Measurements from ENCODE around the gene GNB1.

The GNB1 gene

DNA sequence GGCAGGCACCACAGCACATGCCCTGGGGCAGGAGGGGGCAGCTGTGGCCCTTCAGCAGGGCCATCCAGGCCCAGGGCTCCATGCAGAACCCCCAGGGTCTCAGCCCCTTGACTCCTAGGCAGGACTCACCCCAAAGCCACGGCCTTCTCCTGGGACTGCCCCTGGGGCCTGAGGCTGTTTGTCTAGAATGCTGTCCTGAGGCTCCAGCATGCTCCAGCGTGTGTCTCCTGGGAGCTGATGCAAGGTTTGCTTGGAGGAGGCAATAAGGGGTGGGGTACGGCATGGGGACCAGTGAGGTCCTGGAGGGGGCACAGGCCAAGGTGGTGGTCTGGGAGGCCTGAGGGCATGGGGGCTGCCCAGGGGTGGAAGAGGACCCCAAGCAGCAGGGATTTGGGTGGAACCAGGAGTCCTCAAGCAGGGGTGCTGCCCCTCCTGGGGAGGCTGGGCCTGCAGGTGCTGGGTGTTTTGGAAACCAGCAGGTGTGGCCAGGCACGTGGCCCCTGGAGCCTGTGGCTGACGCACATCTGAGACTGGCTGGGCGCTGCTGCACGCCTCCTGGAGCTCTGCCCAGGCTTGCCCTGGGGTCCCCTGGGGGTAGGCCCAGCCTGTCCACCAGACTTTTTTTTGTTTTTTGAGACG, 16.3 kb upstream of the GNB1 start:
- DNase-seq: peak; percentile 47

DNA sequence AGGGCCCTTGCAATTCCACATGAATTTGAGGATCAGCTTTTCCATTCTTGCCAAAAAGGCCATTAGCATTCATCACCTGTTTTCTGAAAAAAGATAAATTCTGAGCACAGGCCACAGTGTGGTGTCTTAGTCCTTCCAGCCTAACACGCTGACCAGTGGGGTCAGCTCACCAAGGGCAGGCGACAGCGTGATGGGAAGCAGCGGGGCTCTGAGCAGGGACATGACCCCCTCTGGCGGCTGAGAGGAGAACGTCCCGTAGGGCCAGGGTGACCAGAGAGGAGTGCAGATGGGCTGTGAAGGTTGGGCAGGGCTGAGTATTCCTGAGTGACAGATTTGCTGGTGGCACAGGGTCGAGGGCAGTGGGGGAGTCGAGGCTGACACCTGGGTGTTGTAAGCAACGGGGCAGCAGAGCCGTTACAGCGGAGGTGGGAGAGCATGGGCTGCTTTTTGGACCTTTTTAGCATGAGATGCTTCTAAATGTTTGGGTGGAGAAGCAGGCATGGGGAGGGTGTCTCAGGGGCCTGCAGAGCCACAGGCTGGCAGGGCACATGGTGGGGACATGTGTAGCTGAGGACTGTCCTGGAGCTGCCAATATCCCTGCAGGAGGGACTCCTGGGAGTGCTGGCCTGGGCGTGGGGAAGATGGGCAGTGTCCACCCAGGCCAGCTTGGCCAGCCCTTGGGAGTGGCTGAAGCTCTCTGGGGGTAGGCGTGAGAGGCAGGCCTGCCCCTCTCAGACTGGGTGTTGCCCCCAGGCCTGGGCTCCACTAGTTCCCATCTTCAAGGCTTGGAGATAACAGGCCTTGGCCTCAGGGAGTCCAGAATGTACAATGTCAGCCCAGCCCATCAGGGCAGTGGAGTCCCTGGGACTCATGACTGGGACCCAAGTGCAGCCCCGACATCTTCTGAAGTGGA, 15.6 kb upstream of the GNB1 start:
- DNase-seq: peak; percentile 81

DNA sequence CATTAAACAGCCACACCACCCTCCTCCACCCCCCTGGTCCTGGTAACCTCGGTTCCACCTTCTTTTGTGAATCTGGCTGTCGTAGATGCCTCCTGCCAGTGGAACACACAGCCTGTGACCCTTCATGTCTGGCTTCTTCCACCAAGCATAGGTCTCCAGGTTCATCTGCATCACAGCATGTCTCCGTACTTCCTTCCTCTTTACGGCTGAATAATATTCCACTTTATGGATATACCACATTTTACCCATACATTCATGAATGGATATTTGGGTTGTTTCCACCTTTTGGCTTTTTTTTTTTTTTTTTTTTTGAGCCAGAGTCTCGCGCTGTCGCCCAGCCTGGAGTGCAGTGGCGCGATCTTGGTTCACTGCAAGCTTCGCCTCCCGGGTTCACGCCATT, 12.3 kb upstream of the GNB1 start:
- DNase-seq: no peak

DNA sequence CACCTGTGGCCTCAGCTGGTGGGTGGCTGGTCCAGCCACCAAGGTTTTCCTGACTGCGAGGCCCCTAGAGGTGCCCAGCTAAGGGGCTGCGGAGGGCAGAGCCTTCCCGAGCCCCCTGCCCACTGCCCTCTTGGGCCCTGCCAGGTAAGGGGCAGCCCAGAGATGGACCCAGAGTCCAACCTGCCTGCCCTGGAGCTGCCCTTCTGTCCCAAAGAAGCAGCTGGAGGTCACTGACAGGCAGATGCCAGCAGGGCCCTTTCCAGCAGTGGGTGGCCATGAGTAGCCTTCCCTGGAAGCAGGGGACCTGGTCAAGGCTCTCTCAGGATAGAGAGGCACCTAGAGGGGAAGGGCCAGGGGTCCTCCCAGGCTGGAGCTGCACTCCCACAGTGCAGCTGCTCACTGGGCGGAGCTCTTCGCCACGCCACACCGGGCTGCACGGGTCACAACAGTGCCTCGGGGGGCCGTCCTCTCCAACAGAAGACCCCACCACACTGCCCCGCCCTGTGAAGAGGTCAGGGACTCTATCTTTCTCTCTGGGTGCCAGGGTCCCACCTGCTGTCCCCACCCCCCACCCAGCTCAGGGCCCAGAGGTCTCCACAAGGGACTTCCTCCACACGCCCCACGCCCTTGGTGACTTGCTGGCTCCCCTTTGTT, 10.9 kb upstream of the GNB1 start:
- no peak for DNase-seq

DNA sequence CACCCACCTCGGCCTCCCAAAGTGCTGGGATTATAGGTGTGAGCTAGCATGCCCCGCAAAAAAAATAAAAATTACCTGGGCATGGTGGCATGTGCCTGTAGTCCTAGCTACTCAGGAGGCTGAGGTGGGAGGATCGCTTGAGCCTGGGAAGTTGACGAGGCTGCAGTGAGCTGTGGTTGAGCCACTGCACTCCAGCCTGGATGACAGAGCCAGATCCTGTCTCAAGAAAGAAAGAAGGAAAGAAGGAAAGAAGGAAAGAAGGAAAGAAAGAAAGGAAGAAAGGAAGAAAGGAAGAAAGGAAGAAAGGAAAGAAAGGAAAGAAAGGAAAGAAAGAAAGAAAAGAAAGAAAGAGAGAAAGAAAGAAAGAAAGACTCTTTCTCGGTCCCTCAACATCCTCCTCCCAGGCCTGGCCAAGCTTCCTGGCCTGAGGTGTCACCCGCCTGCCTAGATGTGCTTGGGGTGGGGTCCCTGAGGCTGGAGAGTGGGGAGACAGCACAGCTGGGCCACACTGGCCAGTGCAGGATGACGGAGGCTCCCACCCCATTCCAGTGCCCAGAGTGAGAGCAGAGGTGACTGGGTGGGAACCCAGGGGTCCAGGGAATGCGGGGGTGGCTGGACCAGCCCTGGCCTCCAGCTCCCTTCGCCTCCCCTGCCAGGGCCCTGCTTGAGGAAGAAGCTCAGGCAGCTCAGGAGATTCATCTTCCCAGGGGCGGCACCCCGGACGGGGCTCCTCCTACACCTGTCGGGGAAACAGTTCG, 10.2 kb upstream of the GNB1 start:
- no peak for DNase-seq

DNA sequence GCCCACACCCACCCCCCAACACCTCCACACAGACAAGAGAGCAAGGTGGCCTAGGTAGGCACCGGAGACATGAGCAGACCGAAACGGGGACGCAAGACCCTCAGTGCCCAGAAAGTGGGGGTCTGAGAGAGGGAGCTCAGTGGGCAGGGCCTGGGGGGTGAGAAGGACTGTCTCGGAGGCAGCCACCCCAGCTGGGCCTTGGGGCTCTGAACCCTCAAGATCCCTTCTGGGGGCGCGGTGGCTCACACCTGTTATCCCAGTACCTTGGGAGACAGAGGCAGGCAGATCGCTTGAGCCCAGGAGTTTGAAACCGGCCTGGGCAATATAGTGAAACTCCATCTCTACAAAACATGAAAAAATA, 9.1 kb upstream of the GNB1 start:
- DNase-seq: no peak

DNA sequence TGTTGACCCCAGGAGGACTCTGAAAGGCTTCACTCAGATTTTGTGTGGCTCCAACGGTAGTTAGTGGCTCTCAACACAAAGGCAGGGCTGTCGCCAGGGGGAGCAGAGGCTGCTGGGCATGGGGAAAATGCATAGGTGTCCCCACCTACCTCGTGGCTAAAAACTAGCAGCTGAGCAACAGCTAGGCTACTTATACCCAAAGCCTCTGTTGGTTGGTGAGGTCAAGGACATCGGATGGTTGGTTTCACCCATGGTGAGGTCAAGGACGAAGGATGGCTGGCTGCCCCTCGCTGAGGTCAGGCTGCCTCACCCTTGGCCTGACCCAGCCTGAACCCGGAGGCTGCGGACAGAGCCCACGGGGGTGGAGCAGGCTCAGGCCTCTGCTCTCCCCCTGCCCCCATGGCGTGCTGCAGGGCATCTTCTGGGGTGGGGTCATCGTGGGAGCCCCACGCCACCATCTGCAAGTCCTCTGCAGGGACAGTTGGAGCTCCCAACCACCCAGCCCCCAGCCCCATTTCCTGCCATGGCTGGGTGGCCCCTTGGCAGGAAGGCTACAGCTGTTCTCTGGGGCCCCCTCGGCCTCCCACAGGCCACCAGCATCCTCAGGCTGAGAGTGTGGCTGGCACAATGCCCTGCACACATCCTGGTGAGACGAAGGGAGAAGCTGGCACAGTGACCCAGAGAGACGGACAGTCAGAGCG, 8.5 kb upstream of the GNB1 start:
- DNase-seq: peak; percentile 38

DNA sequence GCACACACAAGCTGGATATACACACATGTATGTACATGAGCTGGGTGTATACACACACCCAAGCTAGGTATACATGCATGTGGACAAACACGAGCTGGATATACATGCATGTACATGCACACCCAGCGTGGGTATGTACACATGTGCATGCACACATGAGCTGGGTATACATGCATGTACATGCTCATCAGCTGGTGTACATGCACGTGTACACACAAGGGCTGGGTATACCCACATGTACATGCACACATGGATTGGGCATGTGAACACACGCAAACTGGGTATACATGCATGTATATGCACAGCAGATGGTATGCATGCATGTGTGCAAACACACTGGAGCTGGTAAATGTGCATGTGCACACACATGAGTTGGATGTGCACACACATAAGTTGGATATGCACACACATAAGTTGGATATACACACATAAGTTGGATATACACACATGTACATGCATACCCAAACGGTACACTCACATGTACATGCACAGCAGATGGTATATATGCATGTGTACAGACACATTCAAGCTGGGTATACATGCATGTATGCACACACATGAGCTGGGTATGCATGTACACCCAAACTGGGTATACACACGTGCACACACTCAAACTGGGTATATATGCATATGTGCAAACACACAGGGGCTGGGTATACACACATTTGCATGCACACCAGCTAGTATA, 7.5 kb upstream of the GNB1 start:
- DNase-seq: no peak

DNA sequence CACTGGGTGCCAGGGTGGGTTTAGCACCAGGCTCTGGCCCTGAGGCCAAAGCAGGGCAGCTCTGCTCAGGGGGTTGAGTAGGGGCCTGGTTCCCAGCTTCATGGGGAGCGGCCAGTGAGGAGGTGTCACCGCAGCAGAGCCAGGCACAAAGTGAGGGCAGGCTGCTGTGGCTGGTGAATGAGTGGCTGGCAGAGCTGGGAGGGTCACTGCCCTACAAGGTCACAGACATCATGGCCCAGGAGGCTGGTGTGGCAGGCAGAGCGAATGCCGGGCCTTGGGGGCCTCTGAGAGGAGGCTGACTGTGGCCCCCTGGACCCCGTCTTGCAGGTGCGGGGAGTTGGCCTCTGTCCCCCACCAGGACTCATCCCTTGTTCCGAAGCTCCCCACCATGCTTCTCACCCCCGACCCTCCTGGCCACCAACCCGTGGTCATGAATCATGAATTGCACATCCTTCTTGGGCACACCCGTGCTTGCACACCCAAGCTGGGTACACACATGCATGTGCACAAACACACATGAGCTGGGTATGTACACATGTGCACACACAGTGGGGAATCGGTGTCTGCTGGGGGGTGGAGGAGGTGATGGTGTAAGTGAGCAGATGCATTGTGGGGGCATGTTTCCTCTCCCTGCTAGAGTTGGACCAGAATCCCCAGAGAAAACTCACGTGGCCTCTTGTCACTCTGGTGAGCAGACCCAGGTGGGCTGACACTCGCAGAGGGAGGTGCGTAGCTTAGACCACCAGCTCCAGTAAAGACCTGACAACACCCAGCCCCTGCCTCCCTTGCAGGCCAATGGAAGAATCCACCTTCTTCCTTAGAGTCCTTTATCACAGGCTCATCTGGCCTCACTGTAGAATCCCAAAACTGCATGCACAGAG, 4.8 kb upstream of the GNB1 start:
- DNase-seq: no peak

DNA sequence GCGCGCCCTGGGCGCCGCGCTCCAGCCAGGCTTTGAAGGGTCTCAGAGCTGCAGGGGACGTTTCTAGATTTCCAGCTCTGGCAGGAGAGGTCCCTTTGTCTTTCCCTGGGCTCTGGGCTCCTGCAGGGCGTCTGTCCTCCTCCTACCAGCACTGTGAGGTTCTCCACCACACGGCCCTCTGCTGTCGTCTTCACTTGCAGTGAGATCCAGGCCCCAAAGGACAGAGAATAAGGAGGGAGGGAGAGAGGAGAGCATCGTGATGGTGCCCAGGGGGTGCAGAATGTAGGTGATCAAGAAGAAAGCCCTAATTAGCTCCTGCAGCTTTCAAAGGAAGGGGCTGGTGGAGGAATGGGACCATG, 4.2 kb upstream of the GNB1 start:
- DNase-seq: no peak

DNA sequence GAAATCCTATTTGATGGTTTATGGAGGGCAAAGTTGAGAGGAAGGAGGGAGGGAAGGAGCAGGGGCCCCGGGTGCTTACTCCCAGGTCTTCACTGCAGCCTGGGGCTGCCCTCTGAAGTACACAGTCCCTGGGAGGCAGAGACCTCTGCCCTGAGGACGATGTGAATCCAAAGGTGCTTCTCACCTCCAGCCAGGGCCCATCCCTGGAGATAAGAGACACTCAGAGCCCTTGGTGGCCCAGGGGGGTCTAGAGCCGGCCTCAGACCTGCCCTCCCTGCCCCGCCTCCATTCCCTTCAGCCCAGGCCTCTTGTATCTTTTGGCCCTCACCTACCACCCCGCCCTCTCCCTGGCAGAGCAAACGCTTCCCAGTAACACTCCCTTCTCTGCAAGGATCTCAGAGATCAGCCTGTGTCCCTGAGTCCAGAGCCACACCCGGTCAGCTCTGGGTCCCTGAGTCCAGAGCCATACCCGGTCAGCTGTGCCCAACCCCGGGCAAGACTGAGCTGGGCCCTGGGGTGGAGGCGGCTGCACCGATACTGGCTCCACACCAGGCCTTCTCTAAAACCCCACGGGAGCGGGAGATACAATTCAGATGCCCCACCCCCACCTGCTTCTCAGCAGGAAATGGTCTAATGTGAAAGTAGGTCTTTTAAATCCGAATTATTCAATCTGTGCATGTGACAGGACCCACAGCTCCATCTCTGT, 3.6 kb upstream of the GNB1 start:
- DNase-seq: no peak

DNA sequence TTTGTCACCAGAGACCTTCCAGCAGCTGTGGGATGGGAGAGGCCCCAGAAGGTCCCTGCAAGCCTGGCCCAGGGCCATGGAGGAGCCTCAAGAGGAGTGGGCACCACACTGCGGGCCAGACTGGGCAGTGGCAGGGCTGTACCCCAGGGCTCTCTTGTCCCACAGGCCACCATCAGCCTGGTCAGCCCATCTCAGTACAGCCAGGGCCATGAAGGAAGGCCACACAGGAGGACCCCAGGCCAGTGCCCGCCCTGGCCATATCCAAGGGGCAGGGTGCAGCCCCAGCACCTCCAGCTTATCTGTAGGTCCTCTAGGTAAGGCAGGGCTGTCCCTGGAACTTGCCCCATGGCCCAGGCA, 3.1 kb upstream of the GNB1 start:
- DNase-seq: no peak

DNA sequence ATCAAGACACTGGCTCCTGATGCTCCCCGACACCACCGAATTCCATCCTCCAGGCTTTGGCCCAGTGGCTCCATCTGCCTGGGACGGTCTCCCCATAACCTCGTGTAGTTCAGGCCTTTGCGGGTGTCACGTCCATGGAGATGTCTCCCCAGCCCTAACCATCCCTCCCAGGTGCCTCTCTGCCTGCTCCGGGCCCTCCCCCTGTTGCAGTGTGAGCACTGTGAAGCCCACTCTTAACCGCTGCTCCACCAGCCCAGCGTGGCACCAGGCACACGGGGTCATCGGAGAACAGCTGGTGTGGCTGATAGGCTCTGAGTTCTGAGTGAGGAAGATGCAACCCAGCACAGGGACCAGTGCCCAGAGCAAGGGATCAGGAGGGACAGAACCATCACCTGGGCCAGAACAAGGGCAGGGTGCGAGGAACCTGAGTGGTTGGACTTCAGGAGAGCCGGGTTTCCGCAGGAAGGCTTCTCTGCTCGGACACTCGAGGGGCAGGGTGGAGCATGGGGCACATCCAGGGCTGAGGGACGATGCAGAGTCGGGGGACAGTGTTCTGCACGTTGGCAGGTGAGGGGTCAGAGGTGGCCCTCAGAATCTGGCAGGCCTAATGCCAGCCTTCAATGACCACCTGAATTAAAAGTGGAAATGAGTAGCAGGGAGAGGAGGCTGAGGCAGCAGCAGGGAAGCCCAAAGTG, 2.6 kb upstream of the GNB1 start:
- no peak for DNase-seq

DNA sequence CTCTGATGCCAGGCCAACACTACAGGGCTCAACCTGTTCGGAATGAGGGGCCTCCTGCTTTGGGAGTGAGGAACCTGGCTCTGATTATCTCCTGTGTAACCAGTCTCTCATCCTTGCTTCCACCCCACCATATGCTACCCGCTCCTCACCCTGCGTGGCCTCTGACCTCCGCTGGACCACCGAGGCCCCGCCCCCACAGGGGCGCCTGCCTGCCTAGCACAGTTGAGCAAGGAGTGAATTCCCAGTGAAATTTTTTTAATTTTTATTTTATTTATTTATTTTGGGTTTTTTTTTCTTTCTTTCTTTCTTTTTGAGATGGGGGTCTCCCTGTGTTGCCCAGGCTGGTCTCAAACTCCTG, 1.9 kb upstream of the GNB1 start:
- no peak for DNase-seq

DNA sequence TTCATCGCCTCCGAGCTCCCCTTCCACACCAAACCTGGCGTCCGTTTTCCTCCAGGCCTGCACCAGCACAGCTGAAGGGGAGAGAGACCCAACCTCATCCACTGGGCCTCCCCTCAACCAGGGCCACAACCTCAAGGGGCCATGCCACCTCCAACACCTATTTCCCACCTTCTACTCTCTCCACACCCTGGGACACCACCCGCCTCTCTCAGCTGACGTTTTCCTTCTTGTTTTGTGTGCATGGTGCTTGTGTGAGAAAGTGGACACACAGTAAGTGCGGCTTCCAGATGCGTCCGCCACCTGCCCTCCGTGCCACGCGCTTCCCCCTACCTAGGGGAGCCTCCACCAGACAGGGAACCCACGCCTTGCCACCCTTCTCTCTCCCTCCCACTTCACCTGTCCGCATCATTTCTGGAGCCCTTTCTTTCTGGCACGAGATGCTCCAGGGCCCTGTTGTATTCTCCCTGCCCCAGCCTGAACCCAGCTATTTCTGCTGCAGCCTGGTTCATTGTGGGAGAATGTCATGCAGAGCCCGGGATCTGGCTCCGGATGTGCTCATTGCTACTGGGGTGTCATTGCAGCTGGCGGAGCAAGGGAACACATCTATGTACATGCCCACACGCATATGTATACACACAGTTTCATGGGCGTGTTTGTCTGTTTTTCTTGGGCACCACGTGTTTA, 1.3 kb upstream of the GNB1 start:
- DNase-seq: no peak

DNA sequence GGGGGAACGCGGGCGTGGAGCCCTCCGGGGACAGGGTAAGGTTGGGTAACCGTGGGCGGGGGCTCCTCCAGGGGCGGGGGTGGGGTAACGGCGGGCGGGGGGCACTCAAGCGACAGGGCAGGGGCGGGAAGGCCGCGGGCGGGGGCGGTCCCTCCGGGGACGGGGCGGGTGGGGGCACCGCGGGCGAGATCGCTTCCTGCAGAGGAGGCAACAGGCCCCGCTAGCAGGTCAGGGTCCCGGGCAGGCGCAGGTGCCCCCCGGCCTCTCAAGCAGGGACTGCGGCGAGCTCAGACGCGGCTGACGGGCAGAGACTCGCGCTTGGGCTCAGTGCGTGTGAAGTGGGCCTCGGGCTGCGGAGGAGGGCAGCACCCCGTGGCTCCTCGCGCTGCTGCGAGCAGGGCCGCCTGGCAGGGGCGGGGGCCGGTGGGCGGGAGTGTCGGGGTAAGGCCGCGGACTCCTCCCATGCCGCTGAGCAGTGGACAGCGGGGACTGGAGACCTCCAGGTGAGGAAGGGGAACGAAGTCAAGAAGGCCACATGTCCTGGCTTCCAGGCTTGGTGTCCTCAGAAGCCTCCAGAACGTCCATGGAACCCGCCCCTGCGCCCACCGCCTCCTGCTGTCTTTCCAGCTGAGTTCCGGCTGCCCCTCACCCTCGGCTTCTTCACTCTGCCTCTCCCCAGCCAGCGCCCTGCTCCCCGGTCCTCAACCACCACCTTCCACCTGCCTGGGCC, 627 bp upstream of the GNB1 start:
- DNase-seq: no peak

DNA sequence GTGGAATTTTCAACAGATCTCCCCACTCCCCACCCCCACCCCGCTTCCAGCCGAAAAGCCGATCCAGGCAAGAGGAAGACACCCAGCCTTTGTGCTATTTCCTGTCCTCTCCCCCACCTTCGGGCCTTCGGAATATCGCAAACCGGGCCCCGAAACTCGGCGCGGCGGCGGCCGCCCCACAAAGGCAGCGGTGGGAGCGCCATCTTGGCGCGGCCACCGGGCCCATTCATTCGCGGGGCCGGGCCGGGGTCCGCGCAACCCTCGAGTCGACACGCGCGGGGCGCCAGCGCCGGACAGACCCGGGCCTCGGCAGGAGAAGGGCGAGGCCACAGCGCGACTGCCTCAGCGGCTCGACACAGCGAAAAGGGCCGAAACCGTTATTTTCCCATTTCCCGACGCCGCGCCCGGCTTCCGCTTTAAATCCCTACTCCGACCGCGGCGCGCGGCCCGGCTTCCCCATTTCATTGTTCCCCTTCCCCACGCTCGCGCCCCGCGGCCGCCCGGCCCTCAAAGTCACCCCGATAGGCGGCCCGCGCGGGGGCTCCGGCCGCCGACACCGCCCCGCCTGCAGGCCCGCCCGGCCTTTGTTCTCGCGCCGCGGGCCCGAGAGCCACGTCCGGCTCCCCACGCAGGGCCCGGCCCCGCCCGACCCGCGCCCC, 911 bp downstream of the GNB1 start:
- peak; percentile 73 for DNase-seq

Measured in right forelimb (tissue), 1 donor.